Small intestine (tissue), 7 donors: ENCODE measurements around the gene EVA1A. TPM values are rescaled to one million over a fixed set of nuclear protein-coding genes. Genes with fewer than 3 reads are reported as not detected.

ENCODE experiments used
- DNase-seq, 2 donors: peaks; one replicate each; pipeline versions ENCODE4 v3.0.0 to v3.0.0-alpha.2; 2013
- FAIRE-seq: peaks from 2 replicates; lab custom pipeline; 2012; peaks lifted over from hg19 to GRCh38; lab: Jason Lieb, UNC
- H3K27ac ChIP-seq, 3 donors: one replicate each; pipeline ENCODE4 v1.5.1; 2013; ENCODE audit warnings: low read length in 2 of 3, mild to moderate bottlenecking in 2 of 3, control low read depth in 1 of 3, inconsistent platforms in 1 of 3, low read depth in 1 of 3, moderate library complexity in 1 of 3
- H3K27me3 ChIP-seq, 3 donors: one replicate each; pipeline ENCODE4 v1.6.1; 2013; ENCODE audit warnings: low read length in 3 of 3, inconsistent platforms in 1 of 3; ENCODE audit not compliant: control insufficient read depth in 3 of 3, insufficient read depth in 3 of 3
- H3K36me3 ChIP-seq, 3 donors: one replicate each; pipeline ENCODE4 v1.6.1; 2013; ENCODE audit warnings: low read length in 3 of 3, inconsistent platforms in 1 of 3, low read depth in 1 of 3, mild to moderate bottlenecking in 1 of 3, moderate library complexity in 1 of 3; ENCODE audit not compliant: control insufficient read depth in 3 of 3, insufficient read depth in 2 of 3
- H3K4me1 ChIP-seq, 3 donors: one replicate each; pipeline ENCODE4 v1.6.1; 2013; ENCODE audit warnings: low read length in 2 of 3, inconsistent platforms in 1 of 3, low read depth in 1 of 3, mild to moderate bottlenecking in 1 of 3, moderate library complexity in 1 of 3; ENCODE audit not compliant: control insufficient read depth in 3 of 3, insufficient read depth in 2 of 3
- H3K4me3 ChIP-seq, 3 donors: one replicate each; pipeline ENCODE4 v1.5.1; 2013; ENCODE audit warnings: low read length in 3 of 3, control low read depth in 1 of 3, inconsistent platforms in 1 of 3, low read depth in 1 of 3, mild to moderate bottlenecking in 1 of 3, moderate library complexity in 1 of 3
- H3K9me3 ChIP-seq, 2 donors: one replicate each; pipeline ENCODE4 v1.6.1; 2013; ENCODE audit warnings: low read depth in 1 of 2, low read length in 1 of 2; ENCODE audit not compliant: control insufficient read depth in 2 of 2, insufficient read depth in 1 of 2
- WGBS, 3 donors: extraction: QIAGEN DNeasy Blood & Tissue Kit; methylation state at CpG; one replicate each; pipeline ENCODE4 v1.1.7; 2013; 5-methylcytosine and 5-hydroxymethylcytosine counted together
- polyA plus RNA-seq, 4 donors: library from polyadenylated mRNA; stranded (reverse) in 3 of 4; unstranded in 1 of 4; fragments of 200-250 nt in 3 of 4; fragments of 120-200 nt in 1 of 4; gene quantifications; one replicate each; pipeline versions ENCODE4 v1.2.1 to v1.2.3, GENCODE V29; 2013
- donor health status: healthy with polysubstance abuse.
- donor health status: control.
- donor health status: control.
- donor health status: Bipolar disorder and iron deficiency.
- donor health status: healthy.

Gene EVA1A
- polyA plus RNA-seq, 4 donors: 0.45 to 13.2 (median 5.0) TPM

GRCh38 chr2:75605770-75606529, 45.2 kb upstream of the EVA1A start:
- H3K4me1 ChIP-seq: peaks cover 0 to 33% (median 2%) of the 10 kb centered on the region in 3 donors
- no peaks in the 10 kb centered on the region for H3K9me3 ChIP-seq
- H3K27ac ChIP-seq: peak overlapping the region in 1 of 3 donors; percentile 40
- H3K4me3 ChIP-seq: no peak overlapping the region
- 36 to 60% (median 59%) methylated on average over 6 of the region's 6 CpGs for whole genome bisulfite sequencing, 3 donors
- peaks cover 0 to 5% (median 0%) of the 10 kb centered on the region in 3 donors for H3K27me3 ChIP-seq
- FAIRE-seq (no peak), DNase-seq (peak; percentile 49 to 53)
- H3K36me3 ChIP-seq: no peaks in the 10 kb centered on the region

DNA sequence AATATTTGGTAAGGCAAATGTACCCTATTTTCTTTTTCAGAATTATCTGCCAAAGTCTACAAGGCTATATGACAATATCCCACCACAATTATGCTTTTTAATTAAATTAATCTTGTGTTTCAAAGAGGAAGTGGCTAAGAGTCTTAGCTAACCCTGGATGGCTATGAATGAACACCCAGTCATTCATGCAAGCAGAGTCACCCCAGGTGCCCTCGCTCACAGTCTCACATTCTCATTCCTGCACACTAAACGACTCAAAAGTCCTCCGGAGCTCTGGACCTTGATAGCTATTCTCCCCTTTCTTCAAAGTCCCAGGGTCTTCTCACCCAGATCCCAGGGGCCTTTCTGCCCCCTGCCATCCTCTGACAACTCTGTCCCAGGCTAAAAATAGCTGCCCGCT, 43.7 kb upstream of the EVA1A start:
- H3K4me1 ChIP-seq: peaks cover 0 to 44% (median 5%) of the 10 kb centered on the region in 3 donors

DNA sequence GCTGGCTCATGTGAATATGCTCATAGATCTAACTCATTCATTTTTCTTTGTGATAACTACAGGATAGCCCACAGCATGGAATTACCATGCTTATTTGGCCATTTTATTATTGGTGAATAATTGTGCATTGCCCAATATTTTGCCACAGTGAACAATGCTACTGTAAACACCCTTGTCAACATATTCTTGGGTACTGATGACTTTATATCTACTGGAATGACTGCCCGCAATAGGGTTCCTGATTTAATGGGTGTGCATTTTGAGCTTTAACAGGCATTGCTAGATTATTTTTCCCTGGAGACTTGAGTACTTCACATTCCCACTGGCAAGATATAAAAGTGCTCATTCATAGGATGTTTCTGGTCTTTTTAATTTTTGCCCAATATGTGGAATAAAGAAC, 42.7 kb upstream of the EVA1A start:
- Histone ChIP-seq H3K9me3 (no peaks in the 10 kb centered on the region), H3K27ac (peak overlapping the region in 1 of 3 donors; percentile 71), H3K27me3 (no peaks in the 10 kb centered on the region), H3K36me3 (no peaks in the 10 kb centered on the region), H3K4me3 (no peak overlapping the region), H3K4me1 (peaks cover 0 to 39% (median 5%) of the 10 kb centered on the region in 3 donors)
- 91 to 97% (median 96%) methylated on average over 1 of the region's 1 CpG for WGBS, 3 donors
- no peak for DNase-seq
- no peak for FAIRE-seq

More for the DNA sequence above, 43.7 kb upstream of the EVA1A start:
- Histone ChIP-seq H3K27ac (no peak overlapping the region), H3K9me3 (no peaks in the 10 kb centered on the region), H3K4me3 (no peak overlapping the region), H3K27me3 (peaks cover 0 to 3% (median 0%) of the 10 kb centered on the region in 3 donors), H3K36me3 (no peaks in the 10 kb centered on the region)
- 66 to 77% (median 74%) methylated on average over 4 of the region's 4 CpGs for WGBS, 3 donors
- FAIRE-seq (no peak), DNase-seq (no peak)

DNA sequence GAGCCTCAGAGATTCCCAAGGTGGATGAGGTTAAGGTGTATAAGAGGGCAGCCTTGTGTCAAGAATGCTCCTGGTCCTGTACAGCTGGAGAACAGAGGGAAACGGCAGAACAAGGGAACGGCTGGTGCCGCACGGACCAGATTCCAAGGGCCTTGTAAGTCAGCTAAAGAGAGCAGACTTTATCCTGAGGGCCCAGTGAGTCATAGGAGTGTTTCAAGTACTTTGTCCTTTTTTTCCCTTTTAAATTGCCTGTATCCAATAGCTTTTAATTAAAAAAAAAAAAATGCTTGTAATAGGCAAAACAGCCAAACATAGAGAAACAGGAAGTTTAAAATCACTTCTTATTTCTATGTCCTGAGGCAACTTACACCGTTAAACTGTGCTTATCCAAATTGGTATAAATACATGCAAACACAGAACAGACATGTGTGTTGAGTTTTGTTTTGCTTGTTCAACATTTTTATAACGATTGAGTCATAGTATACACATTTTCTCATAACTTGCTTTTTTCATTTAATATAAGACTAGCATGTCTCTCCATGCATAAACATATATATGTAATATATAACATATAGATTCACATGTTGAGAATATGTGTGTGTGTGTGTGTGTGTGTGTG, 42.1 kb upstream of the EVA1A start:
- H3K27ac ChIP-seq: peak overlapping the region in 2 of 3 donors; percentile 6 to 71
- FAIRE-seq: no peak
- H3K36me3 ChIP-seq: no peaks in the 10 kb centered on the region
- no peaks in the 10 kb centered on the region for H3K27me3 ChIP-seq
- H3K9me3 ChIP-seq: no peaks in the 10 kb centered on the region
- DNase-seq: peak; percentile 89 to 90
- peaks cover 0 to 33% (median 5%) of the 10 kb centered on the region in 3 donors for H3K4me1 ChIP-seq
- 17 to 31% (median 30%) methylated on average over 6 of the region's 6 CpGs for WGBS, 3 donors
- no peak overlapping the region for H3K4me3 ChIP-seq

GRCh38 chr2:75600461-75601011, 39.8 kb upstream of the EVA1A start:
- no peak for FAIRE-seq
- Histone ChIP-seq H3K27ac (peak overlapping the region in 1 of 3 donors; percentile 67), H3K9me3 (no peaks in the 10 kb centered on the region), H3K4me3 (no peak overlapping the region), H3K36me3 (no peaks in the 10 kb centered on the region), H3K27me3 (no peaks in the 10 kb centered on the region), H3K4me1 (peaks cover 0 to 28% (median 5%) of the 10 kb centered on the region in 3 donors)
- peak; percentile 68 to 70 for DNase-seq
- 28 to 56% (median 35%) methylated on average over 4 of the region's 4 CpGs for WGBS, 3 donors

DNA sequence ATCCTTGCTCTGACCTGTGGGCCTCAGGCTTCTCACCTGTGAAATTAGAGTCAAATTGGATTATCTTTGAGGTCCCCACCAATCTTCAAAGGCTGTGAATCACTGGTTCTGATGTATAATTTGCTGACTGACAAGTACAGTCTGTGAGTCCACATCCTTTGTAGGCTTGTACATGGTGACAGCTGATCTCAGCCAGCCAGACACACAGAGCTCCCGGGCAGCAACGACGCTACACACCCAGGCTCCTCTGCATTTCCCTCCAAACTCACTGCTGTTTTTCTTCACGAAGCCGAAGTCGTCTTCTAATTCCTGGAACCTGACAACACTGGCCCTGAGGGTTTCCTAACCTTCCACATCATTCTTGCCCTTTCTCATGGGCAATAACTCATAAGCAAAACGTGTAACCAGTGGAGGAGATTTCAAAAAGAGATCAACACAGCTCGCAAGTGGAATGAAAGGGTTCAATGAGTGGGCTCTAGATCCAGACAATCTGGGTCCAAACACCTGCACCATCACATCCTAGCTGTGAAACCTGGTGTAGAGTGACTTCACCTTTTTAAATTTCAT, 37.9 kb upstream of the EVA1A start:
- DNase-seq (no peak), FAIRE-seq (no peak)
- no peaks in the 10 kb centered on the region for H3K27me3 ChIP-seq
- no peak overlapping the region for H3K4me3 ChIP-seq
- peaks cover 0 to 28% (median 5%) of the 10 kb centered on the region in 3 donors for H3K4me1 ChIP-seq
- 88 to 93% (median 91%) methylated on average over 8 of the region's 8 CpGs for WGBS, 3 donors
- H3K27ac ChIP-seq: no peak overlapping the region
- H3K9me3 ChIP-seq: no peaks in the 10 kb centered on the region
- no peaks in the 10 kb centered on the region for H3K36me3 ChIP-seq

DNA sequence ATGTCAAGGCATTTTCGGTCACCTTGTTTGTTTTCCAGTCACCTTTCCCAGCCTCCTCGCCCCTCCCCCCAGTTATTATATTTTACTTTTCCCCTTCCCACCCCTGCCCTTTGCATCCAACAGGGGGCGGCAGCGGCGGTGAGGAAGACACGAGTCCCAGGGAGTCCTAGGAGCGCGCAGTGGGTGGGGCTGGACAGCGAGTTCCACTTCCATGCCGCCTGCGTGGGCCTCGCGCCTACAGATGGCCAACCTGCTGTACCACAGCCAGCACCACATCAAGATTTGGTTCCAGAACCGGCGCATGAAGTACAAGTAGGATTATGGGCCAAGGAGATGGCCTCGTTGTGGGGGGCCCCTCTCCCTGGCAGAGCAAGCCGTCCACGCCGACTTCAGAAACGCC, 37.2 kb upstream of the EVA1A start:
- Histone ChIP-seq H3K27me3 (no peaks in the 10 kb centered on the region), H3K9me3 (no peaks in the 10 kb centered on the region), H3K4me1 (peaks cover 0 to 23% (median 5%) of the 10 kb centered on the region in 3 donors), H3K4me3 (no peak overlapping the region), H3K36me3 (no peaks in the 10 kb centered on the region), H3K27ac (no peak overlapping the region)
- FAIRE-seq (no peak), DNase-seq (no peak)
- 90 to 96% (median 92%) methylated on average over 20 of the region's 20 CpGs for WGBS, 3 donors

- WGBS, 3 donors: 75 to 87% (median 85%) methylated on average over 4 of the region's 4 CpGs
- DNase-seq (no peak), FAIRE-seq (no peak)
- Histone ChIP-seq H3K9me3 (no peaks in the 10 kb centered on the region), H3K4me3 (no peak overlapping the region), H3K27me3 (no peaks in the 10 kb centered on the region), H3K36me3 (no peaks in the 10 kb centered on the region), H3K4me1 (peaks cover 0 to 17% (median 3%) of the 10 kb centered on the region in 3 donors), H3K27ac (no peak overlapping the region)
These were observed 36.0 kb upstream of the EVA1A start for GRCh38 chr2:75596784-75597183.
